Cardiac muscle cell (in vitro differentiated cells and primary cell): ENCODE data around the gene WNT10A. TPM values are rescaled to one million over a fixed set of nuclear protein-coding genes. Genes with fewer than 3 reads are reported as not detected.
"Not testable (repeated sequence)": the region's sequence is repeated elsewhere in the genome, so short reads cannot be mapped to it uniquely, and the experiment has no call there.

Experiments used
- DNase-seq, 2 donors: peaks; one replicate each; pipeline versions ENCODE4 v3.0.0 to v3.0.0-alpha.2; 2010 to 2017; ENCODE audit warnings: low read depth in 1 of 2, low spot score in 1 of 2
- H3K27ac ChIP-seq: fragments of 200-600 bp; sonication (generic); 2 replicates; pipeline ENCODE4 v1.5.1; 2016
- H3K27me3 ChIP-seq: fragments of 200-600 bp; sonication (generic); 2 replicates; pipeline ENCODE4 v1.6.0; 2016; ENCODE audit warnings: control low read depth
- H3K36me3 ChIP-seq: fragments of 200-600 bp; sonication (generic); 2 replicates; pipeline ENCODE4 v1.5.1; 2016; ENCODE audit warnings: control low read depth
- H3K4me1 ChIP-seq: fragments of 200-600 bp; sonication (generic); 2 replicates; pipeline ENCODE4 v1.8.1; 2017; ENCODE audit warnings: low read depth, mild to moderate bottlenecking, mixed run types
- H3K4me3 ChIP-seq: fragments of 200-600 bp; sonication (generic); 2 replicates; pipeline ENCODE4 v1.5.1; 2016; ENCODE audit warnings: mild to moderate bottlenecking
- H3K9me3 ChIP-seq: fragments of 200-600 bp; sonication (generic); 2 replicates; pipeline ENCODE4 v1.5.1; 2017; ENCODE audit warnings: low read depth, mild to moderate bottlenecking, control low read depth
- polyA plus RNA-seq: library from polyadenylated mRNA; unstranded; fragments of >200 nt; fragmentation: Nextera tagmentation; extraction: Ambion mirVana; gene quantifications from 2 replicates; pipeline ENCODE4 v1.2.1, GENCODE V29; 2016
- total RNA-seq: library from RNA; depleted of rRNA; stranded (reverse); fragments of >200 nt; gene quantifications from 2 replicates; pipeline ENCODE4 v1.2.3, GENCODE V29; 2016
- TF ChIP-seq, protein P1 (sequence below): IDR thresholded peaks from 2 replicates; pipeline ENCODE4 v1.5.1; 2012; ENCODE audit warnings: low read depth, mild to moderate bottlenecking, low read length

The WNT10A gene
- total and polyA plus RNA-seq, 2 experiments from 2014 or later = not detected

GRCh38 chr2:218834685-218835084 lies 46.0 kb upstream of the WNT10A start:
- TF ChIP-seq, protein P1, sequence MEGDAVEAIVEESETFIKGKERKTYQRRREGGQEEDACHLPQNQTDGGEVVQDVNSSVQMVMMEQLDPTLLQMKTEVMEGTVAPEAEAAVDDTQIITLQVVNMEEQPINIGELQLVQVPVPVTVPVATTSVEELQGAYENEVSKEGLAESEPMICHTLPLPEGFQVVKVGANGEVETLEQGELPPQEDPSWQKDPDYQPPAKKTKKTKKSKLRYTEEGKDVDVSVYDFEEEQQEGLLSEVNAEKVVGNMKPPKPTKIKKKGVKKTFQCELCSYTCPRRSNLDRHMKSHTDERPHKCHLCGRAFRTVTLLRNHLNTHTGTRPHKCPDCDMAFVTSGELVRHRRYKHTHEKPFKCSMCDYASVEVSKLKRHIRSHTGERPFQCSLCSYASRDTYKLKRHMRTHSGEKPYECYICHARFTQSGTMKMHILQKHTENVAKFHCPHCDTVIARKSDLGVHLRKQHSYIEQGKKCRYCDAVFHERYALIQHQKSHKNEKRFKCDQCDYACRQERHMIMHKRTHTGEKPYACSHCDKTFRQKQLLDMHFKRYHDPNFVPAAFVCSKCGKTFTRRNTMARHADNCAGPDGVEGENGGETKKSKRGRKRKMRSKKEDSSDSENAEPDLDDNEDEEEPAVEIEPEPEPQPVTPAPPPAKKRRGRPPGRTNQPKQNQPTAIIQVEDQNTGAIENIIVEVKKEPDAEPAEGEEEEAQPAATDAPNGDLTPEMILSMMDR = no peak
- no peak overlapping the region for H3K4me3 ChIP-seq
- H3K36me3 ChIP-seq = no peaks in the 10 kb centered on the region
- H3K4me1 ChIP-seq = no peaks in the 10 kb centered on the region
- no peaks in the 10 kb centered on the region for H3K9me3 ChIP-seq
- no peaks in the 10 kb centered on the region for H3K27me3 ChIP-seq
- no peak for DNase-seq
- H3K27ac ChIP-seq = no peak overlapping the region

- no peaks in the 10 kb centered on the region for H3K27me3 ChIP-seq
- no peaks in the 10 kb centered on the region for H3K4me1 ChIP-seq
- no peak overlapping the region for H3K27ac ChIP-seq
- no peaks in the 10 kb centered on the region for H3K36me3 ChIP-seq
- H3K4me3 ChIP-seq = no peak overlapping the region
- H3K9me3 ChIP-seq = no peaks in the 10 kb centered on the region
- DNase-seq = no peak
- TF ChIP-seq, protein P1 = no peak
Observed at GRCh38 chr2:218837495-218837894, 43.2 kb upstream of the WNT10A start.

- H3K9me3 ChIP-seq = no peaks in the 10 kb centered on the region
- no peaks in the 10 kb centered on the region for H3K36me3 ChIP-seq
- DNase-seq = peak in 1 of 2 donors; percentile 89
- TF ChIP-seq, protein P1 = no peak
- no peaks in the 10 kb centered on the region for H3K27me3 ChIP-seq
- H3K27ac ChIP-seq = no peak overlapping the region
- H3K4me3 ChIP-seq = no peak overlapping the region
- no peaks in the 10 kb centered on the region for H3K4me1 ChIP-seq
Observed at GRCh38 chr2:218839430-218839829, 41.2 kb upstream of the WNT10A start.

DNA sequence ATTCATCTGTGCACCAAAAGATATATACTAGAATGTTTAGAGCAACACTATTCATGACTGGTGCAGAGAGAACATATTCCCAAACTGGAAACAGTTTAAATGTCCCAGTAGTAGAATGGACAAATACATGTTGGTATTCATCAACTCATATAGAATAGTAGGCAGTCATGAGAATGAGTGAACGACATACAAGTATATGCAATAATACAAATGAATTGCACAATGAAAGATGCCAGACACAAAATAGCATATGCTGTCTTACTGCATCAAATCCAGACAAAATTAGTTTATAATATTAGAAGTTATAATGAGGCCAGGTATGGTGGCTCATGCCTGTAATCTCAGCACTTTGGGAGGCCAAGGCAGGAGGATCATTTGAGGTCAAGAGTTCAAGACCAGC lies 40.8 kb upstream of the WNT10A start:
- DNase-seq = no peak
- TF ChIP-seq, protein P1 = no peak
- no peaks in the 10 kb centered on the region for H3K9me3 ChIP-seq
- H3K36me3 ChIP-seq = no peaks in the 10 kb centered on the region
- H3K4me3 ChIP-seq = no peak overlapping the region
- no peaks in the 10 kb centered on the region for H3K27me3 ChIP-seq
- H3K27ac ChIP-seq = no peak overlapping the region
- no peaks in the 10 kb centered on the region for H3K4me1 ChIP-seq

GRCh38 chr2:218844334-218844733 lies 36.3 kb upstream of the WNT10A start:
- not testable (repeated sequence) for H3K4me1 ChIP-seq, H3K9me3 ChIP-seq, DNase-seq

DNA sequence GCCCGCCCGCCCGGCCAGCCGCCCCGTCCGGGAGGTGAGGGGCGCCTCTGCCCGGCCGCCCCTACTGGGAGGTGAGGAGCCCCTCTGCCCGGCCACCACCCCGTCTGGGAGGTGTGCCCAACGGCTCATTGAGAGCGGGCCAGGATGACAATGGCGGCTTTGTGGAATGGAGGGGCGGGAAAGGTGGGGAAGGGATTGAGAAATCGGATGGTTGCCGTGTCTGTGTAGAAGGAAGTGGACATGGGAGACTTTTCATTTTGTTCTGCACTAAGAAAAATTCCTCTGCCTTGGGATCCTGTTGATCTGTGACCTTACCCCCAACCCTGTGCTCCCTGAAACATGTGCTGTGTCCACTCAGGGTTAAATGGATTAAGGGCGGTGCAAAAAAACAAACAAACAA lies 33.7 kb upstream of the WNT10A start:
- H3K9me3 ChIP-seq, H3K4me3 ChIP-seq, H3K27ac ChIP-seq, H3K4me1 ChIP-seq, DNase-seq, H3K36me3 ChIP-seq: not testable (repeated sequence)
- H3K27me3 ChIP-seq = peaks cover 26% of the 10 kb centered on the region

More at GRCh38 chr2:218844334-218844733, 36.3 kb upstream of the WNT10A start:
- not testable (repeated sequence) for H3K27ac ChIP-seq, H3K4me3 ChIP-seq, H3K27me3 ChIP-seq, H3K36me3 ChIP-seq

- Histone ChIP-seq H3K4me3 (no peak overlapping the region), H3K4me1 (no peaks in the 10 kb centered on the region), H3K27me3 (peaks cover 52% of the 10 kb centered on the region), H3K9me3 (no peaks in the 10 kb centered on the region), H3K36me3 (no peaks in the 10 kb centered on the region), H3K27ac (no peak overlapping the region)
- TF ChIP-seq, protein P1 = no peak
- DNase-seq = no peak
Observed at GRCh38 chr2:218849721-218850120, 30.9 kb upstream of the WNT10A start.
